Skeletal muscle satellite cell (primary cell): ENCODE measurements around the gene NSD1.
"Not testable (repeated sequence)": the region's sequence is repeated elsewhere in the genome, so short reads cannot be mapped to it uniquely, and the experiment has no call there.

Source experiments
- H3K27me3 ChIP-seq: 2 replicates; pipeline ENCODE4 v1.7.0; 2013; ENCODE audit warnings: low read length; ENCODE audit not compliant: control insufficient read depth, insufficient read depth
- H3K36me3 ChIP-seq: 2 replicates; pipeline ENCODE4 v1.7.0; 2013; ENCODE audit warnings: mild to moderate bottlenecking, control low read depth, low read length; ENCODE audit not compliant: insufficient read depth
- H3K4me1 ChIP-seq: 2 replicates; pipeline ENCODE4 v1.7.0; 2013; ENCODE audit warnings: low read length; ENCODE audit not compliant: control insufficient read depth, insufficient read depth
- H3K4me2 ChIP-seq: 2 replicates; pipeline ENCODE4 v1.7.0; 2013; ENCODE audit warnings: mild to moderate bottlenecking, low read length
- H3K4me3 ChIP-seq: 2 replicates; pipeline ENCODE4 v1.7.0; 2013; ENCODE audit warnings: low read length
- H3K9ac ChIP-seq: 2 replicates; pipeline ENCODE4 v1.7.0; 2013; ENCODE audit warnings: mild to moderate bottlenecking, low read depth, low read length, moderate library complexity
- H3K9me3 ChIP-seq: replicated peaks from 2 replicates; pipeline ENCODE4 v1.7.0; 2013; ENCODE audit warnings: mild to moderate bottlenecking, control low read depth, low read length

The NSD1 gene

DNA sequence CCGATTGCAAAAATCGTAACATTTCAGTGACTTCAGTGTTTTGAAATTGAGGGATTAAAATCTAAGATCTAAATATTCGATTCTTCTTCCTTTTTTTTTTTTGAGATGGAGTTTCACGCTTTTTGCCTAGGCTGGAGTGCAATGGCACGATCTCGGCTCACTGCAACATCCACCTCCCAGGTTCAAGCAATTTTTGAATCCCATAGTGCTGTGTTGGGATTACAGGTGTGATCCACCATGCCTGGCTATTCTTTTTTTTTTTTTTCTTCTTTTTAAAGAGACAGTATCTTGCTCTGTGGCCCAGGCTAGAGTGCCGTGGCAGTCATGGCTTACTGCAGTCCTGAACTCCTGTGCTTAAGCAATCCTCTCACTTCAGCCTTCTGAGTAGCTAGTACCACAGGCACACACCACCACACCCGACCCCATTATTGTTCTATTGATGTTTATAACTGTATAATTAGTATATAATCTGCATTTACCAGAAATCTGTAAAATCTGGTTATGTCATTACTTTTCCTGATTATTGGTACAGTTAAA is 42.7 kb downstream of the NSD1 start:
- Histone ChIP-seq H3K4me1 (no peaks in the 10 kb centered on the region), H3K27me3 (no peaks in the 10 kb centered on the region), H3K9me3 (no peaks in the 10 kb centered on the region), H3K4me3 (no peak overlapping the region), H3K4me2 (no peak overlapping the region), H3K9ac (no peak overlapping the region), H3K36me3 (no peaks in the 10 kb centered on the region)

DNA sequence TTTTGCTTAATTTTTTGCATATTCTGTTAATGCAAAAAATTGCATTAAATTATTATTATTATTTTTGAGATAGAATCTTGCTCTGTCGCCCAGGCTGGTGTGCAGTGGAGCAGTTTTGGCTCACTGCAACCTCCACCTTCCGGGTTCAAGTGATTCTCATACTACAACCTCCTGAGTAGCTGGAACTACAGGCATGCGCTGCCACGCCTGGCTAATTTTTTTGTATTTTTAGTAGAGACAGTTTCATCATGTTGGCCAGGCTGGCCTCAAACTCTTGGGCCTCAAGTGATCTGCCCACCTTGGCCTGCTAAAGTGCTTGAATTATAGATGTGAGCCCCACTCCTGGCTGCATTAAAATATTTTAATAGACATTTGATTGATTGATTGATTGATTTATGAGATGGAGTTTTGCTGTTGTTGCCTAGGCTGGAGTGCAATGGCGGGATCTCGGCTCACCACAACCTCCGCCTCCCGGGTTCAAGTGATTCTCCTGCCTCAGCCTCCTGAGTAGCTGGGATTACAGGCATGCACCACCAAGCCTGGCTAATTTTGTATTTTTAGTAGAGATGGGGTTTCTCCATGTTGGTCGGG is 44.4 kb downstream of the NSD1 start:
- H3K27me3 ChIP-seq, H3K9me3 ChIP-seq, H3K9ac ChIP-seq, H3K4me1 ChIP-seq, H3K4me3 ChIP-seq, H3K4me2 ChIP-seq, H3K36me3 ChIP-seq: not testable (repeated sequence)

DNA sequence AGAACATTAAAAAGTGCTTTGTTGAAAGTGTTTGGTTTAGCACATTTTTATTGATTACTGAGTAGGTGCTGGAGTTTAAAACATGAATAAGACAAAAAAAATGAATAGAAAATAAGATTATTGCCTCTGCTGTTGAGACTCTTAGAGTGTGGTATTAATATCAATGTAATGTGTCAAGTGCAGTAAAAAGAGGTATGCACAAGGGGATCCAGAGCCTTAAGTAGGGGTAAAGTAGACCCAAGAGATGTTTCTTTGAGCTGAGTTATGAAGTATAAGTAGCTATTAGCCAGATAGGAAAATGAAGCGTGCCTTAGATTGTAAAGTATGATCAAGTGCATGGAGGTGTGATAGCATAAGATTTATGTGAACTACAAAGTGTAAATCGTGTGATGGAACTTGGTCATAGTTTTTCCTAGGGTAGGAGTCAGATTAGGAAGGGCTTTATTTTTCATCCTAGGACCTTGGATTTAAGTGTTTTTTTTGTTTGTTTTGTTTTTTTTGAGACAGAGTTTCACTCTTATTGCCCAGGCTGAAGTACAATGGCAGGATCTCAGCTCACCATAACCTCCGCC is 45.2 kb downstream of the NSD1 start:
- Histone ChIP-seq H3K36me3 (peaks cover 2% of the 10 kb centered on the region), H3K27me3 (no peaks in the 10 kb centered on the region), H3K9me3 (no peaks in the 10 kb centered on the region), H3K4me1 (no peaks in the 10 kb centered on the region), H3K9ac (no peak overlapping the region), H3K4me3 (no peak overlapping the region), H3K4me2 (no peak overlapping the region)

DNA sequence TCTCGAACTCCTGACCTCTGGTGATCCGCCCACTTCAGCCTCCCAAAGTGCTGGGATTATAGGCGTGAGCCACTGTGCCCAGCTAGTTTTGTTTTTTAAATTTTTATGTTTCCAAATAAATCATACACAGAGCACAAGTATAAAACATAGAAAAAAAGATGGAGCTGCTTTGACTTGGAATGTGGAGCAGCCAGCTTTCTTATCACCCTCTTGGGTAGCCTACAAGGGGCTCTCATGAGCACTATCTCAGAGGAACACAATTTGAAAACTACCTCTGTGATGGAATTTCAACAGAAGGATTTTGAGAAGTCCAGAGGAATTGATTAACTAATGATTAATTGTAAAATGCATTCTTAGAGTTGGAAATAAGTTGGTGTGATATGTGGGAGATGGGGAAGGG is 45.9 kb downstream of the NSD1 start:
- no peak overlapping the region for H3K9ac ChIP-seq
- H3K36me3 ChIP-seq: peaks cover 4% of the 10 kb centered on the region
- no peak overlapping the region for H3K4me2 ChIP-seq
- H3K27me3 ChIP-seq: no peaks in the 10 kb centered on the region
- H3K9me3 ChIP-seq: no peaks in the 10 kb centered on the region
- H3K4me1 ChIP-seq: no peaks in the 10 kb centered on the region
- H3K4me3 ChIP-seq: no peak overlapping the region

DNA sequence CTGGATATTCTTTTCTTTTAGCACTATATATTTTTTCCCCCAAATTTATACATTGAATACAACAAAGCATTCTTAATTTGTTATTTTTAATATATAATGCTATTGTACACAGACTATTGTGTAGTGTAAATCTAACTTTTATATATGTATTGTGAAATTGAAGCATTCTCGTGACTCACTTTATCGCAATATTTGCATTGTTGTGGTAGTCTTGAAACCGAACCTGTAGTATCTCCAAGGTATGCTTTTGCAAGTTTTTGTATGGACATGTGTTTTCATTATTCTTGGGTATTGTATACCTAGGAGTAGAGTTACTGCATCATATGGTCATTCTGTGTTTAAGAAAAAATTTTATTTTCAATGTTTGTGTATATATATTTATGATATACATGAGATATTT is 49.6 kb downstream of the NSD1 start:
- Histone ChIP-seq H3K4me2 (no peak overlapping the region), H3K9me3 (no peaks in the 10 kb centered on the region), H3K4me3 (no peak overlapping the region), H3K4me1 (no peaks in the 10 kb centered on the region), H3K27me3 (no peaks in the 10 kb centered on the region), H3K9ac (no peak overlapping the region), H3K36me3 (peaks cover 12% of the 10 kb centered on the region)

DNA sequence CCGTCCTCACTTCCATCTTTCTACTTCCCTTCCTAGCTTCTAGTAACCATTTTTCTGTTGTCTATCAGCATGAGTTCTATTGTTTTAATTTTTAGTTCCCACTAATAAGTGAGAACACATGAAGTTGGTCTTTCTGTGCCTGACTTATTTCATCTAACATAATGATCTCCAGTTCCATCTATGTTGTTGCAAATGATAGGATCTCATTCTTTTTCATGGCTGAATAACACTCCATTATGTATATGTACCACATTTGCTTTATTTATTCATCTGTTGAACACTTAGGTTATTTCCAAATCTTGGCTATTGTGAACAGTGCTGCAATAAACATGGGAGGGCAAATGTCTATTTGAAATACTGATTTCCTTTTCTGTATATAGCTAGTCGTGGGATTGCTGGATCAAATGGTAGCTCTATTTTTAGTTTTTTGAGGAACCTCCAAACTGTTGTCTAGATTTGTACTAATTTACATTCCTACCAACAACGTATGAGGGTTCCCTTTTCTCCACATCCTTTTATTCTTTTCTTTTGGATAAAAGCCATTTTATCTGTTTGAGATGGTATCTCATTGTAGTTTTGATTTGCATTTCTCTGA is 50.3 kb downstream of the NSD1 start:
- H3K9ac ChIP-seq: no peak overlapping the region
- no peak overlapping the region for H3K4me2 ChIP-seq
- no peak overlapping the region for H3K4me3 ChIP-seq
- no peaks in the 10 kb centered on the region for H3K9me3 ChIP-seq
- H3K4me1 ChIP-seq: peaks cover 3% of the 10 kb centered on the region
- no peaks in the 10 kb centered on the region for H3K27me3 ChIP-seq
- H3K36me3 ChIP-seq: peaks cover 12% of the 10 kb centered on the region

DNA sequence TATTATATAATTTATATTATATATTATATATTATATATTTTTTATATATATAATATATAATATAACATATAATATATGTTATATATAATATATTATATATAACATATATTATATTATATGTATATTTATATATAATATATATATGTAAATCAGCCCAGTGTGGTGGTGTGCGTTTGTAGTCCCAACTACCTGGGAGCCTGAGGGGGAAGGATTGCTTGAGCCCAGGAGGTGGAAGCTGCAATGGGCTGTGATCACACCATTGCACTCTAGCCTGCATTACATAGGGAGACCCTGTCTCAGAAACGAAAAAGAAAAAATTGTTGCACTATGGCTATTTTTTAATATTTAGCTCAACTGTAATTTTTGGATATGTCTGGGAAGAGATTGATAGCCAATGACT is 52.4 kb downstream of the NSD1 start:
- Histone ChIP-seq H3K4me2 (no peak overlapping the region), H3K4me1 (peaks cover 10% of the 10 kb centered on the region), H3K4me3 (no peak overlapping the region)

DNA sequence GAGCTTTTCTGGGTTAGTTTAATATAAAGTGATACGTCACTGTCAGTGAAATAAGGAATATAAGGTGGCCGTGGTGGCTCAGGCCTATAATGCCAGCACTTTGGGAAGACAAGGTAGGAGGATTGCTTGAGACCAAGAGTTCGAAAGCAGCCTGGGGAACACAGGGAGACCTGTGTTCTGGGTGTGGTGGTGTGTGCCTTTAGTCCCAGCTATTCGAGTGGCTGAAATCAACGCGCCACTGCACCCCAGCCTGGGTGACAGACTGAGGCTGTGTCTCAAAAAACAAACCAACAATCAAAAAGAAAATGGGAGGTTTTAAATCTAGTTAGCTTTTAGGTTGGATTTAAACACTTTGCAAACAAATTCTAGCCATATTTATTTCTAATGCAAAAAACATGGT is 53.1 kb downstream of the NSD1 start:
- Histone ChIP-seq H3K4me1 (peaks cover 10% of the 10 kb centered on the region), H3K4me3 (no peak overlapping the region), H3K9ac (no peak overlapping the region), H3K36me3 (peaks cover 12% of the 10 kb centered on the region), H3K9me3 (no peaks in the 10 kb centered on the region), H3K27me3 (no peaks in the 10 kb centered on the region), H3K4me2 (no peak overlapping the region)

More for the DNA sequence above, 52.4 kb downstream of the NSD1 start:
- no peak overlapping the region for H3K9ac ChIP-seq
- H3K9me3 ChIP-seq: no peaks in the 10 kb centered on the region
- peaks cover 12% of the 10 kb centered on the region for H3K36me3 ChIP-seq
- no peaks in the 10 kb centered on the region for H3K27me3 ChIP-seq

DNA sequence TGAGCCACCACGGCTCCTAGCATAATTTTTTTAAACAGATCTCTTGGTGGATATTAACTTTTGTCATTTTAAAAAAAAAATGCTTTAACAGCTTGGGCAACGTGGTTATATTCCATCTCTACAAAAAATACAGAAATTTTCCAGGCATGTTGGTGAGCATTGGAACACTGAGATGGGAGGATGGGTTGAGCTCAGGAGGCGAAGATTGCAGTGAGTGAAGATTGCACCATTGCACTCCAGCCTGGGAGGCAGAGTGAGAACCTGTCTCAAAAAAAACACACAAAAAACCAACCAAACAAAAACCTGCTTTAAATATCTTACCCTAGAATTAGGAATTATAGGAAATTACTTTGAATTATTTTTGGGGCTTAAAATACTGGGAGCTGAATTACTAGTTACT is 55.2 kb downstream of the NSD1 start:
- Histone ChIP-seq H3K9me3 (no peaks in the 10 kb centered on the region), H3K4me2 (peak overlapping the region; percentile 15), H3K9ac (no peak overlapping the region), H3K27me3 (no peaks in the 10 kb centered on the region), H3K4me3 (no peak overlapping the region), H3K4me1 (peaks cover 13% of the 10 kb centered on the region), H3K36me3 (peaks cover 22% of the 10 kb centered on the region)

DNA sequence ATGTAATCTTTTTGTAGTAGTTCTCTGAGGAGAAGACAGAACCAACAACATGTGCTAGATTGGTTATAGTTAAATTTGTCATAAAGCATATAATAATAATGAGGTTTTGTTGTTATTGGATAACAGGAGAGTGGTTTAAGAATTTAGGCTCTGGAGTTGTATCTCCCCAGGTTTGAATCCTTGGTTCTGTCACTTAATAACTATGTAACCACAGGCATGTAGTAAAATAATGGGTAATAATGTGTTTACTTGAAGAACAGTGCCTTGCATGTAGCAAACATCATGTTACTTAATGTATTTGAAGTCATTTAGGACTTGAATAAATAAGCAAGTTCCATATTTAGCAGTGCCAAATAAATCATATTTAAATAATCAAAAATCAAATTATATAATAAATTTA is 55.8 kb downstream of the NSD1 start:
- H3K36me3 ChIP-seq: peaks cover 19% of the 10 kb centered on the region
- H3K4me3 ChIP-seq: no peak overlapping the region
- H3K4me2 ChIP-seq: no peak overlapping the region

DNA sequence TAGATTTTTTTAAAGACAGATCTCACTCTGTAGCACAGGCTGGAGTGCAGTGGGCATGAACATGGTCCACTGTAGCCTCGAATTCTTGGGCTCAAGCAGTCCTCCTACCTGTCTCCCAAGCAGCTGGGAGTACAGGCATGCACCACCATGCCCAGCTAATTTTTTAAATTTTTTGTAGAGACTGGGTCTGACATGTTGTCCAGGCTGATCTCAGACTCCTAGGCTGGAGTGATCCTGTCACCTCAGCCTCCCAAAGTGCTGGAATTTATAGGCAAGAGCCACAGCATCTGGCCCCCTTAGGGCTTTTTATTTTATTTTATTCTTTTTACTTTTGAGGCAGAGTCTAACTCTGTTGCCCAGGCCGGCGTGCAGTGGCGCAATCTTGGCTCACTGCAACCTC is 56.4 kb downstream of the NSD1 start:
- Histone ChIP-seq H3K4me2 (no peak overlapping the region), H3K9me3 (no peaks in the 10 kb centered on the region), H3K4me1 (peaks cover 25% of the 10 kb centered on the region), H3K27me3 (no peaks in the 10 kb centered on the region), H3K36me3 (peaks cover 22% of the 10 kb centered on the region), H3K4me3 (no peak overlapping the region), H3K9ac (no peak overlapping the region)

More for the DNA sequence above, 55.8 kb downstream of the NSD1 start:
- Histone ChIP-seq H3K9ac (no peak overlapping the region), H3K27me3 (no peaks in the 10 kb centered on the region), H3K4me1 (peaks cover 19% of the 10 kb centered on the region), H3K9me3 (no peaks in the 10 kb centered on the region)

DNA sequence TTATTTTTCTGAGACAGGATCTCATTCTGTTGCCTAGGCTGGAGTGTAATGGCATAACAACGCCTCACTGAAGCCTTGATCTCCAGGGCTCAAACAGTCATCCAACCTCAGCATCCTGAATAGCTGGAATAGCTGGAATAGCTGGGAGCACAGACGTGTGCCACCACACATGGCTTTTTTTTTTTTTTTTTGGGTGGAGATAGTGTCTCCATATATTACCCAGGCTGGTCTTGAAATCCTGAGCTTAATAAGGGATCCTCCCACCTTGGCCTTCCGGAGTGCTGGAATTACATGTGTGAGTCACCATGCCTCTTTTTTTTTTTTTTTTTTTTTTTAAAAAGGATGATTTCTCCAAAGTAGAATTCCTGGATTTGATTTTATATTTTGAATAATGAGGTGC is 60.7 kb downstream of the NSD1 start:
- Histone ChIP-seq H3K4me2 (no peak overlapping the region), H3K9me3 (no peaks in the 10 kb centered on the region), H3K27me3 (no peaks in the 10 kb centered on the region), H3K4me1 (peaks cover 18% of the 10 kb centered on the region), H3K9ac (peak overlapping the region; percentile 38), H3K4me3 (no peak overlapping the region), H3K36me3 (peaks cover 41% of the 10 kb centered on the region)
